H9 (cell line): Measurements from ENCODE around the gene KCNJ12. TPM values are rescaled to one million over a fixed set of nuclear protein-coding genes. Genes with fewer than 3 reads are reported as not detected.

Experiments
- DNase-seq: peaks from one replicate; pipeline ENCODE4 v3.0.0-alpha.2; 2017
- H2AFZ ChIP-seq: one replicate; pipeline ENCODE4 v1.6.1; 2013; ENCODE audit warnings: mild to moderate bottlenecking, low read length, control low read depth, moderate library complexity
- H2AK5ac ChIP-seq: 2 replicates; pipeline ENCODE4 v1.6.1; 2013; ENCODE audit warnings: low read length, control low read depth, mixed read lengths; ENCODE audit not compliant: insufficient read length
- H2BK120ac ChIP-seq: one replicate; pipeline ENCODE4 v1.6.1; 2013; ENCODE audit warnings: low read depth, mild to moderate bottlenecking, low read length, control low read depth, inconsistent platforms; ENCODE audit not compliant: poor library complexity, severe bottlenecking
- H2BK12ac ChIP-seq: 2 replicates; pipeline ENCODE4 v1.6.1; 2013; ENCODE audit warnings: low read length, control low read depth, mixed read lengths, low read depth; ENCODE audit not compliant: insufficient read length
- H2BK15ac ChIP-seq: 2 replicates; pipeline ENCODE4 v1.6.1; 2013; ENCODE audit warnings: low read depth, low read length, control low read depth
- H2BK20ac ChIP-seq: one replicate; pipeline ENCODE4 v1.6.1; 2013; ENCODE audit warnings: low read depth, mild to moderate bottlenecking, low read length, control low read depth, inconsistent platforms; ENCODE audit not compliant: poor library complexity, severe bottlenecking
- H2BK5ac ChIP-seq: 2 replicates; pipeline ENCODE4 v1.6.1; 2013; ENCODE audit warnings: low read length, control low read depth, mixed read lengths; ENCODE audit not compliant: insufficient read length
- H3K14ac ChIP-seq: 2 replicates; pipeline ENCODE4 v1.6.1; 2013; ENCODE audit warnings: low read length, control low read depth; ENCODE audit not compliant: insufficient read depth
- H3K18ac ChIP-seq: 2 replicates; pipeline ENCODE4 v1.6.1; 2013; ENCODE audit warnings: low read depth, mild to moderate bottlenecking, mixed read lengths, low read length, control low read depth; ENCODE audit not compliant: insufficient read length
- H3K23ac ChIP-seq: 2 replicates; pipeline ENCODE4 v1.6.1; 2013; ENCODE audit warnings: low read length, control low read depth, mixed read lengths, low read depth; ENCODE audit not compliant: insufficient read length
- H3K23me2 ChIP-seq: 2 replicates; pipeline ENCODE4 v1.6.1; 2013; ENCODE audit warnings: low read depth, mild to moderate bottlenecking, mixed read lengths, low read length, control low read depth; ENCODE audit not compliant: insufficient read length, poor library complexity, severe bottlenecking
- H3K27ac ChIP-seq: 2 replicates; pipeline ENCODE4 v1.5.1; 2013; ENCODE audit warnings: low read length, control low read depth, mixed read lengths, low read depth; ENCODE audit not compliant: insufficient read length
- H3K27me3 ChIP-seq: 2 replicates; pipeline ENCODE4 v1.6.1; 2013; ENCODE audit warnings: low read length, control low read depth, inconsistent platforms; ENCODE audit not compliant: insufficient read depth
- H3K4ac ChIP-seq: 2 replicates; pipeline ENCODE4 v1.6.1; 2013; ENCODE audit warnings: low read depth, mild to moderate bottlenecking, control low read depth, inconsistent platforms, low read length, moderate library complexity
- H3K4me1 ChIP-seq: 2 replicates; pipeline ENCODE4 v1.6.1; 2013; ENCODE audit warnings: low read length, control low read depth, inconsistent platforms; ENCODE audit not compliant: insufficient read depth
- H3K4me2 ChIP-seq: 2 replicates; pipeline ENCODE4 v1.6.1; 2013; ENCODE audit warnings: low read length, control low read depth, mixed read lengths; ENCODE audit not compliant: insufficient read length, insufficient read depth
- H3K56ac ChIP-seq: 2 replicates; pipeline ENCODE4 v1.6.1; 2013; ENCODE audit warnings: low read depth, mild to moderate bottlenecking, mixed read lengths, low read length, control low read depth; ENCODE audit not compliant: insufficient read length
- H3K79me1 ChIP-seq: 2 replicates; pipeline ENCODE4 v1.6.1; 2013; ENCODE audit warnings: low read depth, mild to moderate bottlenecking, moderate library complexity, low read length, control low read depth, inconsistent platforms; ENCODE audit not compliant: insufficient read depth, poor library complexity, severe bottlenecking
- H3K79me2 ChIP-seq: 2 replicates; pipeline ENCODE4 v1.6.1; 2013; ENCODE audit warnings: low read length, control low read depth, inconsistent platforms; ENCODE audit not compliant: insufficient read depth
- H3K9ac ChIP-seq: 2 replicates; pipeline ENCODE4 v1.6.1; 2013; ENCODE audit warnings: low read length, control low read depth, mixed read lengths; ENCODE audit not compliant: insufficient read length; ENCODE audit errors: extremely low read depth
- H3K9me3 ChIP-seq: one replicate; pipeline ENCODE4 v1.6.1; 2013; ENCODE audit warnings: low read depth, low read length, inconsistent platforms; ENCODE audit not compliant: control insufficient read depth
- H3T11ph ChIP-seq: one replicate; pipeline ENCODE4 v1.6.1; 2013; ENCODE audit warnings: mild to moderate bottlenecking, low read length, control low read depth, inconsistent platforms
- H4K20me1 ChIP-seq: one replicate; pipeline ENCODE4 v1.6.1; 2013; ENCODE audit not compliant: control insufficient read depth, insufficient read length, insufficient read depth
- H4K5ac ChIP-seq: 2 replicates; pipeline ENCODE4 v1.6.1; 2013; ENCODE audit warnings: low read depth, mild to moderate bottlenecking, mixed read lengths, low read length, control low read depth; ENCODE audit not compliant: insufficient read length
- H4K8ac ChIP-seq: replicated peaks from 2 replicates; pipeline ENCODE4 v1.6.1; 2013; ENCODE audit warnings: low read length, control low read depth, mixed read lengths, low read depth; ENCODE audit not compliant: insufficient read length
- H4K91ac ChIP-seq: 2 replicates; pipeline ENCODE4 v1.6.1; 2013; ENCODE audit warnings: low read depth, mild to moderate bottlenecking, moderate library complexity, mixed read lengths, low read length, control low read depth; ENCODE audit not compliant: insufficient read length
- H3K27ac Mint-ChIP-seq, 3 experiments: 2 replicates in 2 of 3; 3 replicates in 1 of 3; pipeline ENCODE4 v1.8.0; 2020 to 2021; ENCODE audit warnings: mixed read lengths in 3 of 3, mild to moderate bottlenecking in 1 of 3, moderate library complexity in 1 of 3
- H3K27me3 Mint-ChIP-seq: 2 replicates; pipeline ENCODE4 v1.8.0; 2021; ENCODE audit warnings: low read depth, mild to moderate bottlenecking, moderate library complexity, mixed read lengths
- H3K36me3 Mint-ChIP-seq, 3 experiments: 2 replicates in 2 of 3; 3 replicates in 1 of 3; pipeline ENCODE4 v1.8.0; 2020 to 2021; ENCODE audit warnings: low read depth in 3 of 3, mixed read lengths in 3 of 3; ENCODE audit not compliant: insufficient read depth in 1 of 3
- H3K4me1 Mint-ChIP-seq, 2 experiments: 2 replicates each; pipeline ENCODE4 v1.8.0; 2020; ENCODE audit warnings: mixed read lengths in 2 of 2
- H3K4me3 Mint-ChIP-seq, 2 experiments: 2 replicates in 1 of 2; 3 replicates in 1 of 2; pipeline ENCODE4 v1.8.0; 2020 to 2021; ENCODE audit warnings: mild to moderate bottlenecking in 2 of 2, mixed read lengths in 2 of 2, moderate library complexity in 1 of 2
- H3K9me3 Mint-ChIP-seq, 2 experiments: 2 replicates in 1 of 2; 3 replicates in 1 of 2; pipeline ENCODE4 v1.8.0; 2020; ENCODE audit warnings: mild to moderate bottlenecking in 2 of 2, mixed read lengths in 2 of 2, moderate library complexity in 1 of 2
- CTCF ChIP-seq: fragments of 200-600 bp; sonication (generic); conservative IDR thresholded peaks from 3 replicates; pipeline ENCODE4 v1.8.0; 2021; ENCODE audit warnings: antibody characterized with exemption, mild to moderate bottlenecking
- WGBS: extraction: QIAGEN DNeasy Blood & Tissue Kit; methylation state at CpG from one replicate; pipeline ENCODE4 v1.1.7; 2013; ENCODE audit warnings: missing lambda C conversion rate, low lambda C conversion rate, mixed read lengths; ENCODE audit not compliant: insufficient read length; ENCODE audit errors: extremely low coverage; 5-methylcytosine and 5-hydroxymethylcytosine counted together
- total RNA-seq: library from RNA; stranded (reverse); gene quantifications from 2 replicates; pipeline ENCODE4 v1.2.1, GENCODE V29; 2021

The KCNJ12 gene
- total RNA-seq, 1 experiment from 2014 or later = 0.39 TPM

GRCh38 chr17:21459536-21459935, 83.4 kb downstream of the KCNJ12 start:
- Histone ChIP-seq H3K79me2 (no peaks in the 10 kb centered on the region), H2BK12ac (no peak overlapping the region), H3K4ac (no peak overlapping the region), H3K27me3 (no peaks in the 10 kb centered on the region; the same call in 1 of the 2 replicates), H3K23me2 (peaks cover 16% of the 10 kb centered on the region), H4K8ac (no peak overlapping the region), H3K23ac (no peak overlapping the region), H4K20me1 (no peaks in the 10 kb centered on the region), H2AK5ac (no peak overlapping the region), H3K4me1 (peaks cover 2% of the 10 kb centered on the region; the same call in 1 of the 2 replicates), H2BK15ac (no peak overlapping the region), H3T11ph (no peak overlapping the region), H2BK20ac (no peak overlapping the region), H3K9ac (no peak overlapping the region), H3K79me1 (no peaks in the 10 kb centered on the region), H3K18ac (no peak overlapping the region), H3K27ac (no peak overlapping the region), H4K91ac (no peak overlapping the region), H3K9me3 (no peaks in the 10 kb centered on the region), H3K14ac (no peak overlapping the region), H3K56ac (no peak overlapping the region), H2AFZ (no peak overlapping the region), H2BK120ac (no peak overlapping the region), H2BK5ac (no peak overlapping the region), H3K4me2 (no peak overlapping the region), H4K5ac (no peak overlapping the region)
- Mint-ChIP-seq H3K27ac (no peak overlapping the region), H3K4me3 (no peak overlapping the region), H3K36me3 (no peaks in the 10 kb centered on the region), H3K9me3 (peaks cover 4 to 6% of the 10 kb centered on the region in 2 experiments; a peak in 1 of 5 replicates), H3K27me3 (peaks cover 63% of the 10 kb centered on the region), H3K4me1 (peaks cover 22 to 34% of the 10 kb centered on the region in 2 experiments)
- TF ChIP-seq CTCF = no peak
- no peak for DNase-seq
- WGBS = no CpG with 5 or more reads among the region's 8 CpGs
